GM12891 (cell line): ENCODE measurements around the gene DSG3.
A peak's percentile ranks its signal among the peaks of the same experiment; 100 is the strongest.
"Not testable (repeated sequence)": the region's sequence is repeated elsewhere in the genome, so short reads cannot be mapped to it uniquely, and the experiment has no call there.

Experiments used
- DNase-seq: peaks from one replicate; pipeline ENCODE4 v3.0.0; 2011; ENCODE audit warnings: low spot score; ENCODE audit not compliant: insufficient read length
- FAIRE-seq: peaks from 2 replicates; lab custom pipeline; 2011; peaks lifted over from hg19 to GRCh38; lab: Jason Lieb, UNC
- PAX5 ChIP-seq: IDR thresholded peaks from 2 replicates; pipeline ENCODE4 v1.6.1; 2011; ENCODE audit warnings: low read length, moderate library complexity, mild to moderate bottlenecking; ENCODE audit not compliant: insufficient read depth, severe bottlenecking
- POLR2A ChIP-seq: IDR thresholded peaks from 2 replicates; pipeline ENCODE4 v1.6.1; 2011; ENCODE audit warnings: low read depth, low read length, control low read depth
- POLR2AphosphoS5 ChIP-seq: IDR thresholded peaks from 2 replicates; pipeline ENCODE4 v1.6.1; 2011; ENCODE audit warnings: low read depth, low read length, control low read depth
- POU2F2 ChIP-seq: IDR thresholded peaks from 2 replicates; pipeline ENCODE4 v1.6.1; 2011; ENCODE audit warnings: low read depth, mild to moderate bottlenecking, control low read depth, low read length, moderate library complexity
- SPI1 ChIP-seq: IDR thresholded peaks from 2 replicates; pipeline ENCODE4 v1.6.1; 2011; ENCODE audit warnings: low read depth, low read length, control low read depth
- TAF1 ChIP-seq: IDR thresholded peaks from 2 replicates; pipeline ENCODE4 v1.6.1; 2011; ENCODE audit warnings: low read depth, low read length, control low read depth

Gene DSG3

GRCh38 chr18:31503011-31503410 is 55.5 kb downstream of the DSG3 start:
- FAIRE-seq (no peak), DNase-seq (no peak)
- TF ChIP-seq SPI1 (no peak), POLR2A (no peak), TAF1 (no peak), PAX5 (no peak), POU2F2 (no peak), POLR2AphosphoS5 (no peak)

DNA sequence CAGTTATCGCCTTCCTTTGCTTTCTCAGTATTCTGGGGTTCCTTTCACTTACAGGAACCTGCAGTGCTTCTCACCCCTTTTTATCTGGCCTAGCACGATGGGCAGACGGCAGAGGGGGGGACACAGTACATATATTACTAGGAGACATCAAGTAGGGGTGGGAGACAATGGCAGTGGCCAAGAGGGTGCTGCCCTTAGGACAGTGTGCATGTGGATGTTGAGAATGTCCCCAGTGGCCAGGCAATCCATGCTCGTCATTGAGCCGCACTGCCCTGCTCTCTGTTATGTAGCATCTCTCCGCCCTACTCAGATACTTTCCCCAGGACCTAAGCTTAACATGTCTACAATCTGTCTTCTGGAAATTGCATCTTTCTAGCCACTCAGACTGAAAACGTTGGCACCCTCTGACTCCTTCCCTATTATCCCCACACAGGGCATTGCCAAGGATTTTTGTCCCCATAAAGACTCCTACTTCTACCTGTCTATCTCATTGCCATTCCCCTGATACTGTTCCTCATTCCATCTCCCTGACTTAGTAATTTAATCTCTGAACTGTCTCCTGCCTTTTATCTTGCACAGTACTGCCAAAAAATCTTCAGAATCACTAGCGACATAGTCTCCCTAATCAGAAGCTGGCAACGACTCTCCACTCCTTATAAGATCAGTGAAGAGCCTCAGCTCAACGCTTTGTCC is 57.1 kb downstream of the DSG3 start:
- DNase-seq = no peak
- no peak for FAIRE-seq
- TF ChIP-seq PAX5 = no peak
- TF ChIP-seq SPI1 = no peak
- no peak for TF ChIP-seq POU2F2
- no peak for TF ChIP-seq POLR2A
- no peak for TF ChIP-seq TAF1

GRCh38 chr18:31505156-31505555 is 57.6 kb downstream of the DSG3 start:
- DNase-seq = no peak
- TF ChIP-seq POU2F2 (no peak), POLR2AphosphoS5 (no peak), SPI1 (no peak), POLR2A (no peak), TAF1 (no peak), PAX5 (no peak)
- no peak for FAIRE-seq

- DNase-seq (no peak), FAIRE-seq (no peak)
- TF ChIP-seq TAF1 = no peak
- no peak for TF ChIP-seq POU2F2
- TF ChIP-seq POLR2AphosphoS5 = no peak
- no peak for TF ChIP-seq SPI1
- no peak for TF ChIP-seq PAX5
- TF ChIP-seq POLR2A = no peak
These were observed 58.6 kb downstream of the DSG3 start for GRCh38 chr18:31506024-31506742.

DNA sequence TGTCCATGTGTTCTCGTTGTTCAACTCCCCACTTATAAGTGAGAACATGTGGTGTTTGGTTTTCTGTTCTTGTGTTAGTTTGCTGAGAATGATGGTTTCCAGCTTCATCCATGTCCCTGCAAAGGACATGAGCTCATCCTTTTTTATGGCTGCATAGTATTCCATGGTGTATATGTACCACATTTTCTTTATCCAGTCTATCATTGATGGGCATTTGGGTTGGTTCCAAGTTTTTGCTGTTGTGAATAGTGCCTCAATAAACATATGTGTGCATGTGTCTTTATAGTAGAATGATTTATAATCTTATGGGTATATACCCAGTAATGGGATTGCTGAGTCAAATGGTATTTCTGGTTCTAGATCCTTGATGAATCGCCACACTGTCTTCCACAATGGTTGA is 59.6 kb downstream of the DSG3 start:
- FAIRE-seq = not testable (repeated sequence)

GRCh38 chr18:31508781-31509180 is 61.2 kb downstream of the DSG3 start:
- TF ChIP-seq TAF1 (no peak), POLR2AphosphoS5 (no peak), PAX5 (no peak), POU2F2 (no peak), POLR2A (no peak)
- DNase-seq (no peak), FAIRE-seq (no peak)

More for the DNA sequence above, 59.6 kb downstream of the DSG3 start:
- not testable (repeated sequence) for DNase-seq

- TF ChIP-seq TAF1 (no peak), SPI1 (no peak)
- DNase-seq = no peak
- no peak for FAIRE-seq
These were observed 62.0 kb downstream of the DSG3 start for GRCh38 chr18:31509571-31509970.

GRCh38 chr18:31510319-31510718 is 62.8 kb downstream of the DSG3 start:
- TF ChIP-seq POLR2AphosphoS5 = no peak
- no peak for TF ChIP-seq POLR2A
- no peak for TF ChIP-seq SPI1
- no peak for TF ChIP-seq PAX5
- no peak for TF ChIP-seq TAF1
- no peak for TF ChIP-seq POU2F2
- no peak for DNase-seq
- no peak for FAIRE-seq

GRCh38 chr18:31511098-31511497 is 63.6 kb downstream of the DSG3 start:
- peak; percentile 31 for FAIRE-seq
- no peak for DNase-seq
- no peak for TF ChIP-seq SPI1
- no peak for TF ChIP-seq TAF1
- no peak for TF ChIP-seq POLR2A
- TF ChIP-seq PAX5 = no peak
- no peak for TF ChIP-seq POU2F2
- no peak for TF ChIP-seq POLR2AphosphoS5

- FAIRE-seq (no peak), DNase-seq (no peak)
- TF ChIP-seq PAX5 (no peak), POLR2A (no peak)
These were observed 64.7 kb downstream of the DSG3 start for GRCh38 chr18:31512203-31512764.
